GM06990 (cell line): Measurements from ENCODE around the gene SLC38A10.

ENCODE experiments used
- DNase-seq: peaks from one replicate; pipeline ENCODE4 v3.0.0-alpha.2; 2011; ENCODE audit not compliant: insufficient read length; ENCODE audit errors: extremely low read depth
- H3K27me3 ChIP-seq: replicated peaks from 2 replicates; pipeline ENCODE4 v1.6.0; 2011; ENCODE audit warnings: low read length; ENCODE audit not compliant: control insufficient read depth, insufficient read depth
- H3K36me3 ChIP-seq: 2 replicates; pipeline ENCODE4 v1.5.1; 2011; ENCODE audit warnings: low read length; ENCODE audit not compliant: control insufficient read depth, insufficient read depth
- H3K4me3 ChIP-seq: replicated peaks from 2 replicates; pipeline ENCODE4 v1.5.1; 2011; ENCODE audit warnings: low read depth, mild to moderate bottlenecking, control low read depth, low read length
- TF ChIP-seq, protein P1 (sequence below): IDR thresholded peaks from 2 replicates; pipeline ENCODE4 v1.5.1; 2011; ENCODE audit warnings: low read length, control low read depth, mild to moderate bottlenecking, inconsistent platforms; ENCODE audit not compliant: insufficient read depth, poor library complexity, severe bottlenecking

Gene SLC38A10

DNA sequence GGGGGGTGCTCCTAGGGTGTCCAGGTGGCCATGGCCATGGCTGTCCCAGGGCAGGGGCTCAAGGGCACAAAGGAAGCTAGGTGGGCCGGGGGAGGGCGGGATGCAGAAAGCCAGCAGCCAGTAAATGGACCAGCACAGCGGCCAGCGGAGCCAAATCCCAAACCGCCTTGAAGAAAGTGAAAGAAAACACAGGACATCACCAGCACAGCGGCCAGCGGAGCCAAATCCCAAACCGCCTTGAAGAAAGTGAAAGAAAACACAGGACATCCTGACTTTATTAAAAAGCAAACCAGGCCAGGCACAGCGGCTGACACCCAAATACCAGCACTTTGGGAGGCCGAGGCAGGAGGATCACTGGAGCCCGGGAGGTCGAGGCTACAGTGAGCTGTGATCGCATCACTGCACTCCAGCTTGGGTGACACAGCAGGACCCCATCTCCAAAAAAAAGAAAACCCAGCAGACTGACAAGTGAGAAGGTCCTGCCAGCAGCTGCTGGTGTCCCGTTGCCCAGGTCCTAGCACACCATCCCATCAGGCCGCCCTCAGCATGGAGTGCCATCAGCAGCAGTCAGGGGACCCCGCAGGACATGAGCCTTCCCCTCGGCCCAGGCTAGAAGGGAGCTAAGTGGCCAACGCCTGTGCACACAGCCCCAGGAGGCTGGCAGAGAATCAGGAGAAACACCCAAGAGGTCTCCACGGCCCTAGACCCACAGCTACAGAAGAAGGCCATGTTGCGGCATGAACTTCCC lies 17.0 kb downstream of the SLC38A10 start:
- DNase-seq: no peak
- peaks cover 45% of the 10 kb centered on the region for H3K36me3 ChIP-seq
- no peaks in the 10 kb centered on the region for H3K27me3 ChIP-seq
- no peak overlapping the region for H3K4me3 ChIP-seq
- TF ChIP-seq, protein P1, sequence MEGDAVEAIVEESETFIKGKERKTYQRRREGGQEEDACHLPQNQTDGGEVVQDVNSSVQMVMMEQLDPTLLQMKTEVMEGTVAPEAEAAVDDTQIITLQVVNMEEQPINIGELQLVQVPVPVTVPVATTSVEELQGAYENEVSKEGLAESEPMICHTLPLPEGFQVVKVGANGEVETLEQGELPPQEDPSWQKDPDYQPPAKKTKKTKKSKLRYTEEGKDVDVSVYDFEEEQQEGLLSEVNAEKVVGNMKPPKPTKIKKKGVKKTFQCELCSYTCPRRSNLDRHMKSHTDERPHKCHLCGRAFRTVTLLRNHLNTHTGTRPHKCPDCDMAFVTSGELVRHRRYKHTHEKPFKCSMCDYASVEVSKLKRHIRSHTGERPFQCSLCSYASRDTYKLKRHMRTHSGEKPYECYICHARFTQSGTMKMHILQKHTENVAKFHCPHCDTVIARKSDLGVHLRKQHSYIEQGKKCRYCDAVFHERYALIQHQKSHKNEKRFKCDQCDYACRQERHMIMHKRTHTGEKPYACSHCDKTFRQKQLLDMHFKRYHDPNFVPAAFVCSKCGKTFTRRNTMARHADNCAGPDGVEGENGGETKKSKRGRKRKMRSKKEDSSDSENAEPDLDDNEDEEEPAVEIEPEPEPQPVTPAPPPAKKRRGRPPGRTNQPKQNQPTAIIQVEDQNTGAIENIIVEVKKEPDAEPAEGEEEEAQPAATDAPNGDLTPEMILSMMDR: no peak

- no peak overlapping the region for H3K4me3 ChIP-seq
- peaks cover 46% of the 10 kb centered on the region for H3K36me3 ChIP-seq
- no peaks in the 10 kb centered on the region for H3K27me3 ChIP-seq
- DNase-seq: no peak
- TF ChIP-seq, protein P1: no peak
Measured at GRCh38 chr17:81277421-81277820, 17.7 kb downstream of the SLC38A10 start.

DNA sequence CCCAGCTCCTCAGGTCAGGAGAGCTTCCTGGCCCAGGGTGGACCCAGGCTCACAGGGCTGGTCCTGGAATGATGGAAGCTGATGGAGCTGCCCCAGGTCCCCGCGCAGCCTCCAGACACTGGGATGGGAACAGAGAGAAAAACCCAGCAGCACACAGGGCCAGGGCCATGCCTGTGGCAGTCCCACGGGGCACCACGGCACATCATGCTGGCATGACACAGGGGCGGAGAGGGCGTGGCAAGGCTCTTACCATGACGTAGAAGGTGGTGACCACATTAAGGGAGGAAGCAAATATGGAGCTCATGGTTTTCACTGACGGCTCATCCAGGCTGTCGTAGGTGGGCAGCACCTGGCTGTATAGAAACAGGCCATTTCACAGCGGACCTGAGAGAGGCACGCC lies 18.3 kb downstream of the SLC38A10 start:
- no peak overlapping the region for H3K4me3 ChIP-seq
- TF ChIP-seq, protein P1: no peak
- DNase-seq: no peak
- peaks cover 44% of the 10 kb centered on the region for H3K36me3 ChIP-seq
- H3K27me3 ChIP-seq: no peaks in the 10 kb centered on the region

- no peak for DNase-seq
- H3K4me3 ChIP-seq: no peak overlapping the region
- no peaks in the 10 kb centered on the region for H3K27me3 ChIP-seq
- TF ChIP-seq, protein P1: no peak
- peaks cover 43% of the 10 kb centered on the region for H3K36me3 ChIP-seq
Measured at GRCh38 chr17:81274471-81274855, 20.6 kb downstream of the SLC38A10 start.

GRCh38 chr17:81273698-81274470 lies 21.2 kb downstream of the SLC38A10 start:
- TF ChIP-seq, protein P1: no peak
- Histone ChIP-seq H3K36me3 (peaks cover 40% of the 10 kb centered on the region), H3K27me3 (no peaks in the 10 kb centered on the region), H3K4me3 (no peak overlapping the region)
- no peak for DNase-seq
